Heart left ventricle (tissue), 13 donors: ENCODE results near the gene PPP1R8.

Experiments
- CTCF ChIP-seq, 12 donors: fragments of 200-600 bp; sonication (generic) in 4 of 12; IDR thresholded peaks; one replicate each; pipeline versions ENCODE4 v1.5.0 to v1.8.0; 2018 to 2022; ENCODE audit warnings: antibody characterized with exemption in 12 of 12, mild to moderate bottlenecking in 5 of 12
- POLR2A ChIP-seq, 2 donors: fragments of 450-650 bp; IDR thresholded peaks; one replicate each; pipeline ENCODE4 v1.6.1; 2017; ENCODE audit warnings: antibody characterized with exemption in 2 of 2, mild to moderate bottlenecking in 2 of 2, moderate library complexity in 2 of 2
- donor health status: ischemic (EF 13 %, LVEDD 7.1; RV severe dilation, severe dysfunction).
- donor health status: DM: no; HTN: yes; CAD: no.
- donor health status: DM: no; HTN: no; CAD: no.
- donor health status: ischemic (EF 25% LVEDD 6.9; RV normal size, moderate dysfunction).
- donor health status: ischemic (EF 25% LVEDD 5.7; RV mildly dilated, moderate dysfunction).
- donor health status: ischemic (EF 35%, LVEDD 5.7; RV mildly dilated, moderate dysfunction).
- donor health status: nonischemic (EF 11% LVEDD 7.7; RV severe dilation, severe dysfunction).
- donor health status: DM: yes; HTN: yes; CAD: no.
- donor health status: PGD.
- donor health status: ischemic (EF 29% LVEDD 5.4; RV normal size, mild dysfunction).
- donor health status: nonischemic (EF 23%, LVEDD 6.1; RV moderate dilation, normal function).

- TF ChIP-seq POLR2A (IDR thresholded peaks at IDR 0.05) (no peak), CTCF (IDR thresholded peaks at IDR 0.05) (no peak)
These were observed 8.7 kb upstream of the PPP1R8 start for GRCh38 chr1:27821761-27822315.
